Heart right ventricle (tissue), 16 donors: Measurements from ENCODE around the gene OSBPL6. TPM values are rescaled to one million over a fixed set of nuclear protein-coding genes. Genes with fewer than 3 reads are reported as not detected.
"Not testable (repeated sequence)": the region's sequence is repeated elsewhere in the genome, so short reads cannot be mapped to it uniquely, and the experiment has no call there.

Experiments used
- ATAC-seq, 8 donors: fragments of 200-7000 bp; cut with Tn5 transposase; one replicate each; pipeline ENCODE4 v1.9.1; 2020; ENCODE audit warnings: mild to moderate bottlenecking in 8 of 8, moderate library complexity in 8 of 8, moderate number of reproducible peaks in 1 of 8
- DNase-seq, 2 donors: peaks; one replicate each; pipeline ENCODE4 v3.0.0-alpha.2; 2020
- H3K27ac ChIP-seq, 10 donors: fragments of 200-600 bp; sonication (generic) in 2 of 10; one replicate each; pipeline versions ENCODE4 v1.5.0 to v1.8.0; 2020 to 2022; ENCODE audit warnings: mild to moderate bottlenecking in 3 of 10
- H3K27me3 ChIP-seq, 7 donors: fragments of 200-600 bp; one replicate each; pipeline ENCODE4 v1.8.0; 2021 to 2022; ENCODE audit warnings: mild to moderate bottlenecking in 2 of 7
- H3K36me3 ChIP-seq, 9 donors: fragments of 200-600 bp; sonication (generic) in 1 of 9; one replicate each; pipeline versions ENCODE4 v1.5.0 to v1.8.0; 2020 to 2022; ENCODE audit warnings: mild to moderate bottlenecking in 2 of 9
- H3K4me1 ChIP-seq, 9 donors: fragments of 200-600 bp; sonication (generic) in 1 of 9; one replicate each; pipeline versions ENCODE4 v1.5.0 to v1.8.0; 2020 to 2022; ENCODE audit warnings: mild to moderate bottlenecking in 4 of 9
- H3K4me3 ChIP-seq, 10 donors: fragments of 200-600 bp; sonication (generic) in 2 of 10; one replicate each; pipeline versions ENCODE4 v1.5.0 to v1.8.0; 2020 to 2022; ENCODE audit warnings: mild to moderate bottlenecking in 7 of 10, moderate library complexity in 2 of 10
- H3K9me3 ChIP-seq, 11 donors: fragments of 200-600 bp in 10 of 11; sonication (generic) in 2 of 11; one replicate each; pipeline versions ENCODE4 v1.5.0 to v1.8.0; 2013 to 2022; ENCODE audit warnings: mild to moderate bottlenecking in 2 of 11, control low read depth in 1 of 11, moderate library complexity in 1 of 11
- CTCF ChIP-seq, 9 donors: fragments of 200-600 bp; sonication (generic) in 2 of 9; IDR thresholded peaks; one replicate each; pipeline versions ENCODE4 v1.5.0 to v1.8.0; 2021 to 2022; ENCODE audit warnings: antibody characterized with exemption in 9 of 9, mild to moderate bottlenecking in 5 of 9, moderate library complexity in 1 of 9
- WGBS, 2 donors: extraction: QIAGEN DNeasy Blood & Tissue Kit; methylation state at CpG; one replicate each; pipeline ENCODE4 v1.1.7; 2013; ENCODE audit warnings: inconsistent platforms in 1 of 2; 5-methylcytosine and 5-hydroxymethylcytosine counted together
- intact Hi-C, 10 donors: fragments of 100-400 bp; cut with DNase I; formaldehyde crosslinking; loops; one replicate each; pipeline versions ENCODE4 v1.11.1 to v1.14.2; 2022
- long read RNA-seq, 3 donors: library from polyadenylated mRNA; unstranded; transcript quantifications; one replicate each; pipeline ENCODE4 v2.0.0, GENCODE V29; 2020 to 2021
- polyA plus RNA-seq, 2 donors: library from polyadenylated mRNA; stranded (reverse); fragments of 200-250 nt; gene quantifications; one replicate each; pipeline ENCODE4 v1.2.3, GENCODE V29; 2013
- total RNA-seq, 10 donors: library from RNA; stranded (reverse); fragmentation: NEBNext Ultra II Directional in 3 of 10; extraction: Animal tissue kit (Norgen Biotek cat#: 25700) in 3 of 10; gene quantifications; one replicate each; pipeline versions ENCODE4 v1.2.1 to v1.2.4, GENCODE V29; 2021 to 2023
- donor health status: Arrhythmogenic right ventricular cardiomyopathy.
- donor health status: ischemic (EF 13 %, LVEDD 7.1; RV severe dilation, severe dysfunction).
- donor health status: healthy with polysubstance abuse.
- donor health status: DM: no; HTN: yes; CAD: no.
- donor health status: DM: no; HTN: no; CAD: no.
- donor health status: ischemic (EF 25% LVEDD 6.9; RV normal size, moderate dysfunction).
- donor health status: ischemic (EF 25% LVEDD 5.7; RV mildly dilated, moderate dysfunction).
- donor health status: healthy.
- donor health status: DM: yes; HTN: yes; CAD: no.
- donor health status: Ischemic cardiomyopathy.
- donor health status: ischemic (EF 35%, LVEDD 5.7; RV mildly dilated, moderate dysfunction).
- donor health status: nonischemic (EF 11% LVEDD 7.7; RV severe dilation, severe dysfunction).
- donor health status: DM: yes; HTN: yes; CAD: no.
- donor health status: PGD.
- donor health status: ischemic (EF 29% LVEDD 5.4; RV normal size, mild dysfunction).
- donor health status: nonischemic (EF 23%, LVEDD 6.1; RV moderate dilation, normal function).

Gene OSBPL6
- 1 to 10 TPM; 1.2 to 8.0 (median 5.6) TPM for total RNA-seq
- polyA plus RNA-seq, result 1 to 10 TPM; 1.1 to 1.4 TPM
- long read RNA-seq, donor 1, partial matches to known transcripts, result 1 of 15 reads
- long read RNA-seq, donor 1, other reads (novel, unspliced or antisense), result 13 of 15 reads
- long read RNA-seq, donor 2, full-length matches to known transcripts, result 3 of 15 reads
- long read RNA-seq, donor 2, partial matches to known transcripts, result 1 of 15 reads
- long read RNA-seq, donor 2, other reads (novel, unspliced or antisense), result 11 of 15 reads
- long read RNA-seq, donor 3, partial matches to known transcripts, result 0 of 2 reads
- long read RNA-seq, donor 3, other reads (novel, unspliced or antisense), result 1 of 2 reads

- 0 to 1% methylated on average over 72 to 90 of the region's 90 CpGs for WGBS, 2 donors
- peaks cover 0 to 29% (median 18%) of the 10 kb centered on the region in 9 donors for H3K4me1 ChIP-seq
- peak in 6 of 9 donors; percentile 15 to 60 (median 46) for TF ChIP-seq CTCF (IDR thresholded peaks at IDR 0.05)
- intact Hi-C loops, result loop anchor here in 9 of 10 donors (2.0 to 10.0 kb wide), 8 partner anchors 51 to 201 kb away; no protein-coding TSS in a partner anchor
- ATAC-seq (peak; percentile 94 to 98 (median 96)), DNase-seq (peak; percentile 72 to 86)
- H3K27ac ChIP-seq, result peak within 1 kb of the TSS; percentile 85 to 96 (median 94)
- H3K27me3 ChIP-seq, result peaks cover 0 to 79% (median 8%) of the 10 kb centered on the region in 7 donors
- no peaks in the 10 kb centered on the region for H3K36me3 ChIP-seq
- H3K9me3 ChIP-seq, result no peaks in the 10 kb centered on the region
- H3K4me3 ChIP-seq, result peak within 1 kb of the TSS; percentile 84 to 98 (median 93)
Observed at GRCh38 chr2:178193823-178194599, at the start of gene OSBPL6. OSBPL6 (plus strand) TSS chr2:178194512; CDS start chr2:178306185, 111,673 bp downstream.

- DNase-seq, result peak in 1 of 2 donors; percentile 8
- Histone ChIP-seq H3K4me3 (no peak overlapping the region), H3K9me3 (peaks cover 0 to 7% (median 0%) of the 10 kb centered on the region in 11 donors), H3K27ac (no peak overlapping the region), H3K27me3 (peaks cover 0 to 14% (median 6%) of the 10 kb centered on the region in 7 donors), H3K36me3 (no peaks in the 10 kb centered on the region), H3K4me1 (no peaks in the 10 kb centered on the region)
- 23 to 30% methylated on average over 3 of the region's 3 CpGs for WGBS, 2 donors
- no peak for TF ChIP-seq CTCF (IDR thresholded peaks at IDR 0.05)
- intact Hi-C loops, result no loop called here
- peak in 7 of 8 donors; percentile 47 to 81 (median 56) for ATAC-seq
Observed at GRCh38 chr2:178152033-178152432, 42.3 kb upstream of the OSBPL6 start.

- intact Hi-C loops, result no loop called here
- no peaks in the 10 kb centered on the region for H3K36me3 ChIP-seq
- DNase-seq (no peak), ATAC-seq (no peak)
- 64 to 89% methylated on average over 4 of the region's 4 CpGs for WGBS, 2 donors
- peaks cover 0 to 8% (median 6%) of the 10 kb centered on the region in 7 donors for H3K27me3 ChIP-seq
- H3K9me3 ChIP-seq, result peaks cover 0 to 7% (median 0%) of the 10 kb centered on the region in 11 donors
- no peak for TF ChIP-seq CTCF (IDR thresholded peaks at IDR 0.05)
- H3K4me3 ChIP-seq, result no peak overlapping the region
- no peaks in the 10 kb centered on the region for H3K4me1 ChIP-seq
- no peak overlapping the region for H3K27ac ChIP-seq
Observed at GRCh38 chr2:178152542-178152941, 41.8 kb upstream of the OSBPL6 start.

- Histone ChIP-seq H3K4me1 (no peaks in the 10 kb centered on the region), H3K9me3 (peaks cover 0 to 7% (median 0%) of the 10 kb centered on the region in 11 donors), H3K27ac (no peak overlapping the region), H3K27me3 (peaks cover 0 to 4% (median 2%) of the 10 kb centered on the region in 7 donors), H3K36me3 (no peaks in the 10 kb centered on the region), H3K4me3 (no peak overlapping the region)
- no peak for TF ChIP-seq CTCF (IDR thresholded peaks at IDR 0.05)
- no peak for DNase-seq
- no peak for ATAC-seq
- intact Hi-C loops, result no loop called here
- 0 to 75% methylated on average over 1 of the region's 1 CpG for WGBS, 2 donors
Observed at GRCh38 chr2:178152977-178153376, 41.3 kb upstream of the OSBPL6 start.

- H3K27ac ChIP-seq, H3K27me3 ChIP-seq, H3K9me3 ChIP-seq, intact Hi-C loops, H3K36me3 ChIP-seq, DNase-seq, ATAC-seq, H3K4me3 ChIP-seq, H3K4me1 ChIP-seq: not testable (repeated sequence)
- WGBS, 2 donors, result 43 to 44% methylated on average over 1 of the region's 1 CpG
Observed at GRCh38 chr2:178153878-178154277, 40.4 kb upstream of the OSBPL6 start.
